AG04449 (cell line): ENCODE measurements around the gene KANSL1.

Source experiments
- CTCF ChIA-PET: fragments of 350-600 bp; formaldehyde crosslinking; extraction: SDS; loops from one replicate; lab custom pipeline; 2021; ENCODE audit warnings: antibody characterized with exemption; lab: Yijun Ruan, JAX
- POLR2A ChIA-PET: fragments of 400-600, 350-600 bp; formaldehyde crosslinking; extraction: SDS; loops from one replicate; lab custom pipeline; 2020; ENCODE audit warnings: antibody characterized with exemption, inconsistent platforms; lab: Yijun Ruan, JAX
- DNase-seq: peaks from one replicate; pipeline ENCODE4 v3.0.0-alpha.2; 2010; ENCODE audit warnings: low read depth, low spot score
- H3K4me3 ChIP-seq: 2 replicates; pipeline ENCODE4 v1.5.1; 2011; ENCODE audit warnings: low read depth, mild to moderate bottlenecking, control low read depth, low read length
- TF ChIP-seq, protein P1 (sequence below): IDR thresholded peaks from one replicate; pipeline ENCODE4 v1.5.1; 2011; ENCODE audit warnings: mild to moderate bottlenecking, moderate library complexity, low read length, control low read depth, inconsistent platforms; ENCODE audit not compliant: insufficient read depth; ENCODE audit errors: missing control alignments

KANSL1 gene

DNA sequence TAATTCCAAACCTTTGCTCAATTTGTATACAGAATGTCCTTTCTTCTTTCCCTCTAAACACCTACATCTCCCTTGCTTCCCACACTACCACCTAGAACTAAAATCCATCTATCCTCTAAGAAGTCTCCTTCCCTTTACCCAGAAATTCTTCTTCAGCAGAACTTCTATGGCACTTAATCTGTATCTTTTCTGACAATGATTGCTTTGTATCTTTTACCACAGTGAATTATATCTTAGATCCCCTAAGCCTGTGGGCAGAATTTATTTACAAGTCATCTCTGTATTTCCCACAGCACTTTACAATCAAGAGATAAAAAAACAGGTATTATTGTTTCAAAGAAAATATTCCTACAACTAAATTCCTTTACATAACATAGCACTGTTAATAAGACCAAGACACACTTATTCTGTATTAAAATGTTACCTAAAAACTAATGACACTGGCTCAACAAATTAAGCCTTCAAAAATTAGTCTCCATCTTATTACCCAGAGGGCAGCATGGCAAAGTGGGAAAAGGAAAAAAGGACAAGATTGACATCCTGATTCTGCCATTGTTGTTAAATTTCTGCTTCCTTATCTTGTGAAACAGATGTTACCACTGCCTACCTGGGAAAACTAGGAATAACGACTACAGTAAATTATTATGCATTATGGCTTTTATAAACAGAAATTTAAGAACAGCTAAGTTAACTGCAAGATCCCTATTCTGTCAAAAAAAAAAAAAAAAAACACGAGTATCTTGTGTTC lies 42.8 kb downstream of the KANSL1 start:
- TF ChIP-seq, protein P1, sequence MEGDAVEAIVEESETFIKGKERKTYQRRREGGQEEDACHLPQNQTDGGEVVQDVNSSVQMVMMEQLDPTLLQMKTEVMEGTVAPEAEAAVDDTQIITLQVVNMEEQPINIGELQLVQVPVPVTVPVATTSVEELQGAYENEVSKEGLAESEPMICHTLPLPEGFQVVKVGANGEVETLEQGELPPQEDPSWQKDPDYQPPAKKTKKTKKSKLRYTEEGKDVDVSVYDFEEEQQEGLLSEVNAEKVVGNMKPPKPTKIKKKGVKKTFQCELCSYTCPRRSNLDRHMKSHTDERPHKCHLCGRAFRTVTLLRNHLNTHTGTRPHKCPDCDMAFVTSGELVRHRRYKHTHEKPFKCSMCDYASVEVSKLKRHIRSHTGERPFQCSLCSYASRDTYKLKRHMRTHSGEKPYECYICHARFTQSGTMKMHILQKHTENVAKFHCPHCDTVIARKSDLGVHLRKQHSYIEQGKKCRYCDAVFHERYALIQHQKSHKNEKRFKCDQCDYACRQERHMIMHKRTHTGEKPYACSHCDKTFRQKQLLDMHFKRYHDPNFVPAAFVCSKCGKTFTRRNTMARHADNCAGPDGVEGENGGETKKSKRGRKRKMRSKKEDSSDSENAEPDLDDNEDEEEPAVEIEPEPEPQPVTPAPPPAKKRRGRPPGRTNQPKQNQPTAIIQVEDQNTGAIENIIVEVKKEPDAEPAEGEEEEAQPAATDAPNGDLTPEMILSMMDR, result no peak
- CTCF ChIA-PET, result interaction anchor here (1.2 to 1.7 kb wide), 2 partner anchors 17 to 106 kb away, joined by 3 to 7 read pairs; no protein-coding TSS in a partner anchor
- no peak for DNase-seq
- no peak overlapping the region for H3K4me3 ChIP-seq
- POLR2A ChIA-PET, result no interaction called here

DNA sequence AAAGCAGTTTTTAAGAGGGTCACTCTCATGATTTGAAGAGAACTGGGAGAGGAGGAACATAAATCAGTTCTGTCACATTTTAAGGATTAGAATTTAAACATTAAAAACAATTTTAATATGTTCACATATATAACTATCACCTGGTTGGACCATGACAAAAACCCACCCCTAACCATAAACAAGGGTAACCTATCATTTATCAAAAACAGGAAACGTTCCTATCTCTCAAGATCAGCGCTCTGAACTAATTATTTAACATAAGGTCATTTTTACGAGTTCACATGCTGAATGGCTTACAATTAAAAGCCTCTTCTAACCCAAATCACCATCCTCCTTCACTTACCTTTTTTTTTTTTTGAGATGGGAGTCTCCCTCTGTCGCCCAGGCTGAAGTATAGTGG lies 45.0 kb downstream of the KANSL1 start:
- no peak for DNase-seq
- ChIA-PET CTCF (no interaction called here), POLR2A (no interaction called here)
- no peak overlapping the region for H3K4me3 ChIP-seq
- TF ChIP-seq, protein P1, result no peak

DNA sequence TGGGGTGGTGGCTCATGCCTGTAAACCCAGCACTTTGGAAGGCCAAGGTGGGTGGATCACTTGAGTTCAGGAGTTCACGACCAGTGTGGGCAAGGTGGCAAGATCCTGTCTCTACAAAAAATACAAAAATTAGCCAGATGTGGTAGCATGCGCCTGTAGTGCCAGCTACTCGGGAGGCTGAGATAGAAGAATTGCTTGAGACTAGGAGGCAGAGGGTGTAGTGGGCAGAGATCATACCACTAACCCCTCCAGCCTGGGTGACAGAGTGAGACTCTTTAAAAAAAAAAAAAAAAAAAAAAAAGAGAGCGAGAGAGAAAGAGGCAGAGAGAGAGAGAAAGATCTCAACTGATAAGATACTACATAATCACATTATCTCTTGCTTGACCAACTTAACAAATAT lies 45.9 kb downstream of the KANSL1 start:
- CTCF ChIA-PET, result no interaction called here
- TF ChIP-seq, protein P1, result no peak
- POLR2A ChIA-PET, result no interaction called here
- no peak for DNase-seq
- no peak overlapping the region for H3K4me3 ChIP-seq

DNA sequence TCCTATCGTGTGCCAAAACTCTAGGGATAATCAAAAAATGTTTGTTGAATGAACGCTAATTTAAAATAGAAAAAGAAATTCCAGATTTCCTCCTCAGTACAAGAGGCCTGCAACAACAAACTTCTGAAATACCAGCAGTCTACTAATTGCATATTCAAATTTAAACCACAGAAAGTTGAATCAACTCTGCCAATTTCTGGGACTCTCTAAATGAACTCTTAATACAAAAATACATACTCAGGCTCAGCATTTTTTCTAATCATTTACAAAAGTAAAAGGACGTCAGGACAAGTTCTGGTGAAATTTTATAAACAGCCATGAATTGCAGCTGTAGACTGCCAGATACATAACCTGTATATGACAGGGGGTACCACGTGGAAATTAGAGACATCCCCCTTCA lies 49.0 kb downstream of the KANSL1 start:
- DNase-seq, result no peak
- POLR2A ChIA-PET, result no interaction called here
- CTCF ChIA-PET, result interaction anchor here (1.9 to 2.3 kb wide), 2 partner anchors 13 to 49 kb away, joined by 5 to 9 read pairs; partner anchors contain the start of gene KANSL1
- H3K4me3 ChIP-seq, result no peak overlapping the region
- TF ChIP-seq, protein P1, result no peak

DNA sequence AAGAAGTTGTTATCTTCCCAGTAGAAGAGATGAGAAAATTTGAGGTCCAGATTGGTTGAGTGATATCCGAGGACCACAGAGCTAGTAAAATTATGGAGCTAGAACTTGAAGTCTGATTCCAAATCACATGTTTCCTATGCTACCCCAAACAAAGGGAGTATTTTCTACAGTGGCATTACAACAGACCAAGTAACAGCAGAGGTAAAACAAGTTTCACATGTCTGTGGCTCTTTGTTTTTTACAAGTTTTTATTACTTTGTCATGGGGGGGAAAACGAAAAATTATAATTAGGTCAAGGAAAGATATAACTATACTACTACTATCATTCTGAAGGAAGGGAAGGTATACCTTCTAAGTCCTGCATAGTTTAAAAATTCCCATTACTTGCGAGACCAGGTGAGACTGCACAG lies 49.4 kb downstream of the KANSL1 start:
- DNase-seq, result no peak
- POLR2A ChIA-PET, result no interaction called here
- CTCF ChIA-PET, result no interaction called here
- H3K4me3 ChIP-seq, result no peak overlapping the region
- TF ChIP-seq, protein P1, result no peak

DNA sequence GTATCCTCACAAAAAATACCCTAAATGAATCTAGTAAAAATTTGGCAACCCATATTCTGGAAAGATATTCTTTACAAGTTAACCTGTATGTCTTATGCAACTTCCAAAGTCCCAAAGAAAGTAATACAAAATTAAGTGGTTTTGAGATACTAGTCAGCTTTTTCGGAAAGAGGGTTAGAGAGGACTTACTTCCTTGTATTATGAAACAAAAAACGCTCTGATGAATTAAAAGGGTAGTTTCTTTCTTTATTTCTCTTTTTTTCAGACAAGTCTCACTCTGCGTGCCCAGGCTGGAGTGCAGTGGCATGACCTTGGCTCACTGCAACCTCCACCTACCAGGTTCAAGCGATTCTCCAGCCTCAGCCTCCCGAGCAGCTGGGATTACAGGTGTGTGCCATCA lies 51.6 kb downstream of the KANSL1 start:
- no peak overlapping the region for H3K4me3 ChIP-seq
- POLR2A ChIA-PET, result no interaction called here
- TF ChIP-seq, protein P1, result no peak
- no peak for DNase-seq
- CTCF ChIA-PET, result interaction anchor here (1.6 kb wide), 1 partner anchor 22 kb away, joined by 4 read pairs; no protein-coding TSS in a partner anchor
